ENCODE data around the gene SNAPIN.

SNAPIN gene

DNA sequence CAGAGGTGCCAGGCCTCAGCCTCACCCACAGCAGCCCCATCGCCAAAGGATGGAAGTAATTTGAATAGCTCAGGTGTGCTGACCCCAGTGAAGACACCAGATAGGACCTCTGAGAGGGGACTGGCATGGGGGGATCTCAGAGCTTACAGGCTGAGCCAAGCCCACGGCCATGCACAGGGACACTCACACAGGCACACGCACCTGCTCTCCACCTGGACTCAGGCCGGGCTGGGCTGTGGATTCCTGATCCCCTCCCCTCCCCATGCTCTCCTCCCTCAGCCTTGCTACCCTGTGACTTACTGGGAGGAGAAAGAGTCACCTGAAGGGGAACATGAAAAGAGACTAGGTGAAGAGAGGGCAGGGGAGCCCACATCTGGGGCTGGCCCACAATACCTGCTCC, 35.0 kb downstream of the SNAPIN start:
- H3K4me3 ChIP-seq (replicated peaks; ENCODE audit: low read depth, low read length): no peak overlapping the region
- TF ChIP-seq, protein P1, sequence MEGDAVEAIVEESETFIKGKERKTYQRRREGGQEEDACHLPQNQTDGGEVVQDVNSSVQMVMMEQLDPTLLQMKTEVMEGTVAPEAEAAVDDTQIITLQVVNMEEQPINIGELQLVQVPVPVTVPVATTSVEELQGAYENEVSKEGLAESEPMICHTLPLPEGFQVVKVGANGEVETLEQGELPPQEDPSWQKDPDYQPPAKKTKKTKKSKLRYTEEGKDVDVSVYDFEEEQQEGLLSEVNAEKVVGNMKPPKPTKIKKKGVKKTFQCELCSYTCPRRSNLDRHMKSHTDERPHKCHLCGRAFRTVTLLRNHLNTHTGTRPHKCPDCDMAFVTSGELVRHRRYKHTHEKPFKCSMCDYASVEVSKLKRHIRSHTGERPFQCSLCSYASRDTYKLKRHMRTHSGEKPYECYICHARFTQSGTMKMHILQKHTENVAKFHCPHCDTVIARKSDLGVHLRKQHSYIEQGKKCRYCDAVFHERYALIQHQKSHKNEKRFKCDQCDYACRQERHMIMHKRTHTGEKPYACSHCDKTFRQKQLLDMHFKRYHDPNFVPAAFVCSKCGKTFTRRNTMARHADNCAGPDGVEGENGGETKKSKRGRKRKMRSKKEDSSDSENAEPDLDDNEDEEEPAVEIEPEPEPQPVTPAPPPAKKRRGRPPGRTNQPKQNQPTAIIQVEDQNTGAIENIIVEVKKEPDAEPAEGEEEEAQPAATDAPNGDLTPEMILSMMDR (IDR thresholded peaks at IDR 0.05; ENCODE audit: low read depth, low read length, missing control alignments): no peak
- no peak for DNase-seq (ENCODE audit: extremely low read depth, low read depth)

DNA sequence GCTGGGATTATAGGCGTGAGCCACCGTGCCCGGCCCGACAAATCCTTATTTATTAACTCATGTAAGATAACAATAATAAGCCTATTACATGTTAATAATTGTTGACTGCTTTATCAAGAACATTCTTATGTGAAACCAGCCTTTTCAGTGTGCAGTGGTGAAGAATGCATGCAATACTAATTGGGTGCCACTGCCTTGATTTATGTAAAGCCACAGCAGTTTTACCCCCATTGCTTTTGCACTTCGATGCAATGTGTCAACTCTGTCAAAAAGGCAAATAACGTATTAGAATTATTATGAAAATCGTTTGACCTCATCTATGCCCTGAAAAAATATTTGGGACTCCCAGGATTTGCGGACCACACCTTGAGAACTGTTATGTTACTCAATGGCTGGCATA, 38.2 kb downstream of the SNAPIN start:
- H3K4me3 ChIP-seq (replicated peaks; ENCODE audit: low read depth, low read length): no peak overlapping the region
- no peak for DNase-seq (ENCODE audit: extremely low read depth, low read depth)
- TF ChIP-seq, protein P1 (IDR thresholded peaks at IDR 0.05; ENCODE audit: low read depth, low read length, missing control alignments): no peak

DNA sequence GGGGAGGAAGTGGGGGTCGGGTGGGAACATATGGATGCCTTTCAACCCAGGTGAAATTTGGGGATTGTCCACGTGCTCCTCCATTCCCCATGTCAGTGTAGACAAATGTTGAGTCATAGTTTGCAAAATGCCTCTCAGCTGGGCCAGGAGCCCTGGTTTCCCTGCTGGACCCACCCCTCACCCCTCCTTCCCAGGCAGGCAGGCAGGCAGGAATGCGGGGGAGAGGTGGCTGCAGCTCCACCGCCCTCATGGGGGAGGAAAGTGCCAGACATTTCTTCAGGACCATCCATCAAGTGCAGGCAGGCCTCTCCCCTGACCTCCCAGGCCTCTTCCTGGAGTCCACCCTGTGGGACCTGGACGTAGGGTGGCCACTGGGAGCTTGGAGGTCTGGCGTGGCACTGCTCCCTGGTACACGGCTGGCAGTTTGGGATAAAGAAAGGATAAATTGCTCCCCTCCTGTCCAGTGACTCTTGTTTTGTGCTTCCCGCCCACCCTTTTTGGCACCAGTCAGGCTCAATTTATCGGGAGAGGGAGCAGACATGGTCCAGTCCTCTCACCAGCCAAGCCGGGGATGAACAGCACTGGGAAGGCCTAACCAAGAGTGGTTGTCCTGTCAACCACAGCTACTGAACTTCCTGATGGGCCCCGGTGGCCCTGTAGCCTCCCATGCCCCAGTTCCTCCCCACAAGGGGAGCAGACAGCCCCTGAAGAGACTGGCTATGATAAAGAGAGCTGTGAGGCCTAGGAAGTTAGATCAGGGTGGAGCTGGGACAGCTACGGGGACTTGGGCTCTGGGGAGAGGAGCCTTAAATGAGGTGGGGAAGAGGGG, 38.9 kb downstream of the SNAPIN start:
- TF ChIP-seq, protein P1 (IDR thresholded peaks at IDR 0.05; ENCODE audit: low read depth, low read length, missing control alignments): no peak
- H3K4me3 ChIP-seq (replicated peaks; ENCODE audit: low read depth, low read length): no peak overlapping the region
- no peak for DNase-seq (ENCODE audit: extremely low read depth, low read depth)

DNA sequence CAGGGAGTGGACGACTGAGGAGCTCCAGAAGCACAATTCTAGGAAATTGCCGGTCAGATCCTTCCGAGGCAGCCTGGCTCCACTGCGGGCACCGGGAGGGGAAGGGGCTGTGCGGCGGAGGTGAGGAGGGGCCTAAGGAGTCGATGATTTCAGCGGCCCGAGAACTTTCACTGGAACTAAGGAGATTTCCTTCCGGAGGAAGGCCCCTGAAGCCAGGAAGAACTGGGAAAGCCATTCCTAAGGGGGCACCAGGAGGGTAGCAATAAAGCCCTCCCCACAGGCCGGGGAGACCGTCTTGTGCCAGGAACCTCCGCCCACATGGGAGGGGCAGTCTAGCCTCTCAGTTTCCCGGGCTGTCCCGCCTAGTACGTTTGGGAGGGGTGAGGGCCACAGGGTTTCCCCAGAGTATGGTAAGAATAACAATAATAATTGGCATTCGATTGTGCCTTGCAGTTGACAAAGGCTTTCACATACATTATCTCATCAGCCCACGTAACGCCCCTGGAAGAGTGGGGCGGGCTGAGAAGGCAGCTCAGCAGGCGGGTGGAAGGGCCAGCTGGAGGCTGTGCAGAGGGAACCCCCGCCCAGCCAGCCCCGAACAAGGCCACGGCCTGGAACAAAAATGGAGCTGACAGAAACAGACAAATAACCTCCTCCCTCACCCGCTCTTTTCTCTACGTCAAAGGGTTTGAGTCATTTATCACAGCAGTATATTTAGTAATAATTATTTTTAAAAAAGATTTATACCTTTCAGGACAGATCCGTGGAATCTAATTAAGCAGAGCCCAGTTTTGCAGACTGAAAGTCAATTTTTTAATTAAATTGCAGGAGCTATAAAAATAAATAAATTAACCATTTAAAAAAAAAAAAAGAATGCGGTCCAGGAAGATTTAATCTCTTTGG, 39.8 kb downstream of the SNAPIN start:
- H3K4me3 ChIP-seq (replicated peaks; ENCODE audit: low read depth, low read length): no peak overlapping the region
- TF ChIP-seq, protein P1 (IDR thresholded peaks at IDR 0.05; ENCODE audit: low read depth, low read length, missing control alignments): no peak

DNA sequence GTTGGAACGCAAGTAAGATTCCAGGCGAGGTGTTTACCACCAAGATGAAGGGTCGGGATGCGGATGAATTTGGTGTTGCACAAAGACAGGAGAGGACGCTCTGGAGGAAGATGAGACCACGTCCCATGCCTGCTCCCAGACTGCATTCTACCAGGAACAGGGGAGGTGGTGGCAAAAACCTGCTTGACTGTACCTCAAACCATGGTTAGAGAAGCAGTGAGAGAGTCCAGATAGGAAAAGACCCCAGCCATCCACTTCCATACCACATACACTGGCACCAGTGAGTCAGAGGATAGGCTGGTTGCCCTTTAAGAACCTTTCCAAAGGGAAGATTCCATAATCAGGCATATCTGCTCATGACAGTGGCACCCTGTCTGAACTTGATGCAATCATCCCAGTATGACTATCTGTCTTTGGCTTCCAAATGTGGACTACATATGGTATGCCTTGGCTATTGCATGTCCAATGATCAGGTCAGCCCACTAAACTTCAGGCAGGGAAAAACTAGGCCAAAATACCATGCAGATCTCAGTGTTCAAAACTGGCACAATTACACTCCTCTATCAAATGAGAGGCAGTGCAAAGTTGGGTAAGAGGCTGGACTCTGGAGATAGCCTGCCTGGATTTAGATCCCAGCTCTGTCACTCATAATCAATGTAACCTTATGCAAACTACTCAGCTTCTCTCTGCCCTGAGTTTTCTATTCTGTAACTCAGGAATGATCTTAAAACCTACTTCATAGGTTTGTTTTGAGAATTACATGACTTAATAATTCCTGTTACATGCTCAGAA, 40.6 kb downstream of the SNAPIN start:
- no peak for DNase-seq (ENCODE audit: extremely low read depth, low read depth)
- TF ChIP-seq, protein P1 (IDR thresholded peaks at IDR 0.05; ENCODE audit: low read depth, low read length, missing control alignments): no peak
- H3K4me3 ChIP-seq (replicated peaks; ENCODE audit: low read depth, low read length): no peak overlapping the region

More for the DNA sequence above, 39.8 kb downstream of the SNAPIN start:
- DNase-seq (ENCODE audit: extremely low read depth, low read depth): no peak

DNA sequence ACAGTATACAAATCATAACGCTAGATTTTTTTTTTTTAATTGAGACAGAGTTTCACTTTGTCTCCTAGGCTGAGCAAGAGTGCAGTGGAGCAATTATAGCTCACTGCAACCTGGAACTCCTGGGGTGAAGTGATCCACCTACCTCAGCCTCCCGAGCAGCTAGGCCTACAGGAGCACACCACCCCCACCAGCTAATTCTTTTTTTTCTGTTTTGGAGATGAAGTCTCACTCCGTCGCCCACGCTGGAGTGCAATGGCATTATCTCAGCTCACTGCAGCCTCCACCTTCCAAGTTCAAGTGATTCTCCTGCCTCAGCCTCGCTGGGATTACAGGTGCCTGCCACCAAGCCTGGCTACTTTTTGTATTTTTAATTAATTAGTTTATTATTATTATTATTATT, 41.3 kb downstream of the SNAPIN start:
- DNase-seq (ENCODE audit: extremely low read depth, low read depth): no peak
- TF ChIP-seq, protein P1 (IDR thresholded peaks at IDR 0.05; ENCODE audit: low read depth, low read length, missing control alignments): no peak
- H3K4me3 ChIP-seq (replicated peaks; ENCODE audit: low read depth, low read length): no peak overlapping the region
